HepG2 (cell line): ENCODE data around the gene TCF7L2. TPM values are rescaled to one million over a fixed set of nuclear protein-coding genes. Genes with fewer than 3 reads are reported as not detected.
A peak's percentile ranks its signal among the peaks of the same experiment; 100 is the strongest.

Experiments
- ATF5 ChIP-seq: sonication (generic); formaldehyde crosslinking; IDR thresholded peaks from 2 replicates; pipeline ENCODE4 v1.4.0; 2020; ENCODE audit warnings: mild to moderate bottlenecking, low read depth, missing genetic modification reagents
- BATF2 ChIP-seq: sonication (generic); formaldehyde crosslinking; IDR thresholded peaks from 2 replicates; pipeline ENCODE4 v1.8.0; 2022; ENCODE audit warnings: mild to moderate bottlenecking, missing genetic modification reagents, moderate library complexity
- CENPT ChIP-seq: sonication (generic); formaldehyde crosslinking; IDR thresholded peaks from 2 replicates; pipeline ENCODE4 v1.8.0; 2022; ENCODE audit warnings: low read depth, mild to moderate bottlenecking, moderate library complexity, missing genetic modification reagents
- FOXO1 ChIP-seq: sonication (generic); formaldehyde crosslinking; IDR thresholded peaks from 2 replicates; pipeline ENCODE4 v1.4.0; 2020; ENCODE audit warnings: missing genetic modification reagents
- HDAC2 ChIP-seq: sonication (generic); formaldehyde crosslinking; IDR thresholded peaks from 2 replicates; pipeline ENCODE4 v1.4.0; 2020; ENCODE audit warnings: missing genetic modification reagents
- IKZF1 ChIP-seq: fragments of 450-650 bp; IDR thresholded peaks from 2 replicates; pipeline ENCODE4 v1.7.1; 2016
- KLF11 ChIP-seq: IDR thresholded peaks from 2 replicates; pipeline ENCODE4 v1.6.1; 2016; ENCODE audit warnings: missing compliant biosample characterization
- KLF13 ChIP-seq: sonication (generic); formaldehyde crosslinking; IDR thresholded peaks from 2 replicates; pipeline ENCODE4 v1.4.0; 2020; ENCODE audit warnings: mild to moderate bottlenecking, missing genetic modification reagents
- MAFG ChIP-seq: sonication (generic); formaldehyde crosslinking; IDR thresholded peaks from 2 replicates; pipeline ENCODE4 v1.5.1; 2020; ENCODE audit warnings: mild to moderate bottlenecking, missing genetic modification reagents
- NFIB ChIP-seq: sonication (generic); formaldehyde crosslinking; IDR thresholded peaks from 2 replicates; pipeline ENCODE4 v1.9.0; 2021; ENCODE audit warnings: missing genetic modification reagents, mild to moderate bottlenecking, borderline replicate concordance
- PAF1 ChIP-seq: IDR thresholded peaks from 2 replicates; pipeline ENCODE4 v1.6.1; 2016; ENCODE audit warnings: missing genetic modification reagents, missing compliant biosample characterization
- SRF ChIP-seq: IDR thresholded peaks from 2 replicates; pipeline ENCODE4 v1.6.1; 2011; ENCODE audit warnings: mild to moderate bottlenecking, low read depth, low read length, moderate library complexity
- STAT5B ChIP-seq: sonication (generic); formaldehyde crosslinking; IDR thresholded peaks from 2 replicates; pipeline ENCODE4 v1.4.0; 2020; ENCODE audit warnings: missing genetic modification reagents
- ZC3H4 ChIP-seq: sonication (generic); formaldehyde crosslinking; IDR thresholded peaks from 2 replicates; pipeline ENCODE4 v1.4.0; 2020; ENCODE audit warnings: missing genetic modification reagents, borderline replicate concordance
- ZFP90 ChIP-seq: sonication (generic); formaldehyde crosslinking; IDR thresholded peaks from 2 replicates; pipeline ENCODE4 v1.8.0; 2022; ENCODE audit warnings: missing genetic modification reagents, mild to moderate bottlenecking, inconsistent platforms, borderline replicate concordance
- ZNF101 ChIP-seq: sonication (generic); formaldehyde crosslinking; IDR thresholded peaks from 2 replicates; pipeline ENCODE4 v1.4.0; 2020; ENCODE audit warnings: mild to moderate bottlenecking, low read depth, missing genetic modification reagents, borderline replicate concordance
- ZNF138 ChIP-seq: sonication (generic); formaldehyde crosslinking; IDR thresholded peaks from 2 replicates; pipeline ENCODE4 v1.5.0; 2020; ENCODE audit warnings: mild to moderate bottlenecking, low read depth, missing genetic modification reagents
- ZNF629 ChIP-seq: sonication (generic); formaldehyde crosslinking; conservative IDR thresholded peaks from 2 replicates; pipeline ENCODE4 v1.5.0; 2020; ENCODE audit warnings: missing genetic modification reagents
- ZNF687 ChIP-seq: sonication (generic); formaldehyde crosslinking; IDR thresholded peaks from 2 replicates; pipeline ENCODE4 v1.5.1; 2020; ENCODE audit warnings: mild to moderate bottlenecking, missing genetic modification reagents, moderate library complexity
- polyA plus RNA-seq, 8 experiments: library from polyadenylated mRNA; depleted of rRNA in 3 of 8; stranded (reverse) in 7 of 8; unstranded in 1 of 8; fragments of >200 nt; fragmentation: Illumina TruSeq in 4 of 8; extraction: Trizol in 4 of 8; gene quantifications; 2 replicates each; pipeline versions ENCODE4 v1.2.1 to v1.2.3, GENCODE V29; 2011 to 2016; ENCODE audit warnings: low read depth in 4 of 8, missing spikeins in 1 of 8, mixed read lengths in 1 of 8; ENCODE audit not compliant: insufficient read depth in 1 of 8
- total RNA-seq, 5 experiments: library from RNA; depleted of rRNA; stranded (reverse); fragments of >200 nt; fragmentation: Illumina TruSeq; extraction: Trizol; gene quantifications; 2 replicates each; pipeline ENCODE4 v1.2.3, GENCODE V29; 2016; ENCODE audit warnings: low read depth in 1 of 5
- TF ChIP-seq, protein P1 (sequence below): sonication (generic); formaldehyde crosslinking; IDR thresholded peaks from 2 replicates; pipeline ENCODE4 v1.4.0; 2020; ENCODE audit warnings: missing genetic modification reagents, mild to moderate bottlenecking, borderline replicate concordance
- TF ChIP-seq, protein P2 (sequence below): sonication (generic); formaldehyde crosslinking; IDR thresholded peaks from 2 replicates; pipeline ENCODE4 v1.4.0; 2020; ENCODE audit warnings: missing genetic modification reagents, low read depth, mild to moderate bottlenecking, borderline replicate concordance

The TCF7L2 gene
- total and polyA plus RNA-seq, 2 of the 13 experiments (the other 11 are each of a cell fraction or from before 2014, with no cell fraction given) = 3.9 to 13.7 TPM

GRCh38 chr10:113073549-113074189 lies 123.6 kb downstream of the TCF7L2 start (continued):
- no peak for TF ChIP-seq ATF5 (CRISPR knock-in tag)
- no peak for TF ChIP-seq PAF1 (CRISPR knock-in tag)
- no peak for TF ChIP-seq ZFP90 (CRISPR knock-in tag)
- no peak for TF ChIP-seq NFIB
- no peak for TF ChIP-seq MAFG (CRISPR knock-in tag)
- no peak for TF ChIP-seq SRF
- TF ChIP-seq ZNF687 = peak; percentile 95
- TF ChIP-seq ZNF629 (CRISPR knock-in tag) = 0 out of 2 replicates have a peak, but pooled peaks have one; percentile 28
- no peak for TF ChIP-seq KLF13 (CRISPR knock-in tag)
- peak; percentile 78 for TF ChIP-seq HDAC2 (CRISPR knock-in tag)
- no peak for TF ChIP-seq KLF11 (CRISPR knock-in tag)
- no peak for TF ChIP-seq ZNF138 (CRISPR knock-in tag)
- TF ChIP-seq ZC3H4 (CRISPR knock-in tag) = no peak
- TF ChIP-seq, protein P1, sequence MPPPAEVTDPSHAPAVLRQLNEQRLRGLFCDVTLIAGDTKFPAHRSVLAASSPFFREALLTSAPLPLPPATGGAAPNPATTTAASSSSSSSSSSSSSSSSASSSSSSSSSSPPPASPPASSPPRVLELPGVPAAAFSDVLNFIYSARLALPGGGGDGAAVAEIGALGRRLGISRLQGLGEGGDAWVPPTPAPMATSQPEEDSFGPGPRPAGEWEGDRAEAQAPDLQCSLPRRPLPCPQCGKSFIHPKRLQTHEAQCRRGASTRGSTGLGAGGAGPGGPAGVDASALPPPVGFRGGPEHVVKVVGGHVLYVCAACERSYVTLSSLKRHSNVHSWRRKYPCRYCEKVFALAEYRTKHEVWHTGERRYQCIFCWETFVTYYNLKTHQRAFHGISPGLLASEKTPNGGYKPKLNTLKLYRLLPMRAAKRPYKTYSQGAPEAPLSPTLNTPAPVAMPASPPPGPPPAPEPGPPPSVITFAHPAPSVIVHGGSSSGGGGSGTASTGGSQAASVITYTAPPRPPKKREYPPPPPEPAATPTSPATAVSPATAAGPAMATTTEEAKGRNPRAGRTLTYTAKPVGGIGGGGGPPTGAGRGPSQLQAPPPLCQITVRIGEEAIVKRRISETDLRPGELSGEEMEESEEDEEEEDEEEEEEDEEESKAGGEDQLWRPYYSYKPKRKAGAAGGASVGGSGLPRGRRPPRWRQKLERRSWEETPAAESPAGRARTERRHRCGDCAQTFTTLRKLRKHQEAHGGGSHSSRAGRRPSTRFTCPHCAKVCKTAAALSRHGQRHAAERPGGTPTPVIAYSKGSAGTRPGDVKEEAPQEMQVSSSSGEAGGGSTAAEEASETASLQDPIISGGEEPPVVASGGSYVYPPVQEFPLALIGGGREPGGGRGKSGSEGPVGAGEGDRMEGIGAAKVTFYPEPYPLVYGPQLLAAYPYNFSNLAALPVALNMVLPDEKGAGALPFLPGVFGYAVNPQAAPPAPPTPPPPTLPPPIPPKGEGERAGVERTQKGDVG (CRISPR knock-in tag) = no peak
- no peak for TF ChIP-seq ZNF101 (CRISPR knock-in tag)
- TF ChIP-seq CENPT (CRISPR knock-in tag) = no peak
- TF ChIP-seq BATF2 = no peak
- no peak for TF ChIP-seq IKZF1
- TF ChIP-seq, protein P2, sequence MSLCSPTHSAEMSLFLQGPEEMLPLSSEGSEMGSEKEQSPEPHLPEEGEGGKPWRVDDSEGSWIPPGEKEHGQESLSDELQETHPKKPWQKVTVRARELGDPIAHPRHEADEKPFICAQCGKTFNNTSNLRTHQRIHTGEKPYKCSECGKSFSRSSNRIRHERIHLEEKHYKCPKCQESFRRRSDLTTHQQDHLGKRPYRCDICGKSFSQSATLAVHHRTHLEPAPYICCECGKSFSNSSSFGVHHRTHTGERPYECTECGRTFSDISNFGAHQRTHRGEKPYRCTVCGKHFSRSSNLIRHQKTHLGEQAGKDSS (CRISPR knock-in tag) = peak; percentile 68; the same call in 1 of the 2 replicates
- peak; percentile 50; the same call in 1 of the 2 replicates for TF ChIP-seq FOXO1
- TF ChIP-seq STAT5B (CRISPR knock-in tag) = no peak
